OCI-LY1 (cell line): ENCODE results near the gene PHKA1.
"Not testable (repeated sequence)": the region's sequence is repeated elsewhere in the genome, so short reads cannot be mapped to it uniquely, and the experiment has no call there.

Experiments
- H2AFZ ChIP-seq: fragments of 200-600 bp; sonication (generic), shearing (Covaris generic); 2 replicates; pipeline ENCODE4 v1.6.0; 2014; ENCODE audit warnings: antibody characterized with exemption, mild to moderate bottlenecking, low read length
- H3F3A ChIP-seq: fragments of 200-600 bp; sonication (generic), shearing (Covaris generic); 2 replicates; pipeline ENCODE4 v1.6.0; 2014; ENCODE audit warnings: mild to moderate bottlenecking, antibody characterized with exemption, low read length, moderate library complexity; ENCODE audit not compliant: insufficient read depth
- H3K27ac ChIP-seq: fragments of 200-600 bp; sonication (generic); 2 replicates; pipeline ENCODE4 v1.5.1; 2014; ENCODE audit warnings: low read length, mixed run types, mild to moderate bottlenecking, low read depth; ENCODE audit not compliant: poor library complexity, severe bottlenecking
- H3K27me3 ChIP-seq: fragments of 200-600 bp; sonication (generic); 2 replicates; pipeline ENCODE4 v1.6.0; 2014; ENCODE audit warnings: antibody characterized with exemption, mild to moderate bottlenecking, low read length, moderate library complexity; ENCODE audit not compliant: insufficient read depth
- H3K36me3 ChIP-seq: fragments of 200-600 bp; sonication (generic); 2 replicates; pipeline ENCODE4 v1.6.1; 2014; ENCODE audit warnings: mild to moderate bottlenecking, antibody characterized with exemption, low read length, moderate library complexity, mixed read lengths; ENCODE audit not compliant: insufficient read depth
- H3K4me1 ChIP-seq: fragments of 200-600 bp; sonication (generic); 2 replicates; pipeline ENCODE4 v1.5.1; 2014; ENCODE audit warnings: mild to moderate bottlenecking, low read length, moderate library complexity; ENCODE audit not compliant: insufficient read depth, severe bottlenecking
- H3K4me2 ChIP-seq: fragments of 200-600 bp; sonication (generic), shearing (Covaris generic); 2 replicates; pipeline ENCODE4 v1.6.1; 2014; ENCODE audit warnings: low read length
- H3K4me3 ChIP-seq: fragments of 200-600 bp; sonication (generic); 2 replicates; pipeline ENCODE4 v1.5.1; 2014; ENCODE audit warnings: low read length, low read depth, mild to moderate bottlenecking, mixed read lengths; ENCODE audit not compliant: poor library complexity, severe bottlenecking
- H3K79me2 ChIP-seq: fragments of 200-600 bp; shearing (Covaris generic); 2 replicates; pipeline ENCODE4 v1.6.1; 2016; ENCODE audit warnings: mixed run types, low read length, mixed read lengths; ENCODE audit not compliant: insufficient read depth
- H3K9ac ChIP-seq: fragments of 200-600 bp; sonication (generic), shearing (Covaris generic); 2 replicates; pipeline ENCODE4 v1.6.1; 2014; ENCODE audit warnings: mild to moderate bottlenecking, low read length, mixed read lengths
- H3K9me2 ChIP-seq: fragments of 200-600 bp; sonication (generic), shearing (Covaris generic); 2 replicates; pipeline ENCODE4 v1.6.1; 2014; ENCODE audit warnings: low read depth, mild to moderate bottlenecking, low read length, mixed read lengths
- H3K9me3 ChIP-seq: fragments of 200-600 bp; shearing (Covaris generic); 2 replicates; pipeline ENCODE4 v1.6.1; 2014; ENCODE audit warnings: low read length, mixed read lengths
- H4K20me1 ChIP-seq: fragments of 200-600 bp; sonication (generic), shearing (Covaris generic); 2 replicates; pipeline ENCODE4 v1.6.0; 2016; ENCODE audit warnings: mild to moderate bottlenecking, low read length; ENCODE audit not compliant: insufficient read depth
- EZH2 ChIP-seq: fragments of 200-600 bp; sonication (generic), shearing (Covaris generic); IDR thresholded peaks from 2 replicates; pipeline ENCODE4 v1.8.0; 2017; ENCODE audit warnings: borderline replicate concordance, mixed run types, mild to moderate bottlenecking, antibody characterized with exemption, low read length, moderate library complexity, mixed read lengths
- TF ChIP-seq, protein P1 (sequence below): fragments of 200-600 bp; sonication (generic), shearing (Covaris generic); IDR thresholded peaks from 2 replicates; pipeline ENCODE4 v1.5.1; 2017; ENCODE audit warnings: mild to moderate bottlenecking, antibody characterized with exemption, low read length, moderate library complexity, mixed read lengths

The PHKA1 gene

DNA sequence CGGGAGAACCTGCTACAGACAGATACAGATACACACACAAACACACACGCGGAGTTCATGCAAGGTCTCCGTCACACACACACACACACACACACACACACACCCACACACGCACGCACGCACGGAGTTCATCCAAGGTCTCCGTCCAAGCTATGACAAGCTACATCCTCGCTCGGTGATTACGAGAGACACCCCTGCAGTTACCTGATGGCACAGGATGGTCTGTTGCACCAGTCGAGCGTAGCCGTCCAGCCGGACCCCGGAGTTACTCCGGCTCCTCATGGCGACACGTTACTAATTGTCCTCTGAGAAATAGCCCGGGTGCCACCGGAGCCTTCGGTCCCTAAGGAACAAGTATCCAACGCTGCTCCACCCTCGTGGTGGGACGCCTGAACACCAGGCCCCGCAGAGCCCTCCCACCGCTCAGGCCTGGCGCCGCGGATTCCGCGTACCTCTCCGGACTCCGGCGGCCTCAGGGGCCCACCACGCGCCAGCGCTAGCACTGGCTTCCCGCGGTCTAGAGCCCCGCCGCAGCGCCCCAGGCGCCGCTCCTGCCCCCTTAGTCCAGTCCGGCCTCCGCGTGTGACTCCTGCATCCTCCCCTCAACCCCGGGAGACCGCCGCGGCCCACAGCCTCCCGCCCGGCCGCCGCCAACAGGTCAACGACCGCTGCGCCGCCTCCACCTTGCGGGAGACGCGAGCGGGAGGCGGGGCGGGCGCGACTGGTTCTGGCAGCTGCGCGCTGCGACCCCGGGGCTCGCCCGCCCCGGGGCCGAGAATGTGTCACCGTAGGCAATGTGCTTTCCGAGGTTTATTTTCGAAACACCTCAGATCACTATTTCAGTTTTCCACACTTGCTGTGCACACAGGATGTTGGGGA lies at the start of gene PHKA1:
TSS of gene PHKA1 (minus strand) at position 708 of the 879 bp plus-strand sequence. CDS start at position 282, 426 bp downstream.
- not testable (repeated sequence) for H3K9me3 ChIP-seq, H3K27ac ChIP-seq, H3K79me2 ChIP-seq, H3K9me2 ChIP-seq, H3K27me3 ChIP-seq, H3K4me2 ChIP-seq, H2AFZ ChIP-seq, H3K4me1 ChIP-seq, H3K9ac ChIP-seq, H4K20me1 ChIP-seq, H3K4me3 ChIP-seq, H3F3A ChIP-seq, H3K36me3 ChIP-seq

DNA sequence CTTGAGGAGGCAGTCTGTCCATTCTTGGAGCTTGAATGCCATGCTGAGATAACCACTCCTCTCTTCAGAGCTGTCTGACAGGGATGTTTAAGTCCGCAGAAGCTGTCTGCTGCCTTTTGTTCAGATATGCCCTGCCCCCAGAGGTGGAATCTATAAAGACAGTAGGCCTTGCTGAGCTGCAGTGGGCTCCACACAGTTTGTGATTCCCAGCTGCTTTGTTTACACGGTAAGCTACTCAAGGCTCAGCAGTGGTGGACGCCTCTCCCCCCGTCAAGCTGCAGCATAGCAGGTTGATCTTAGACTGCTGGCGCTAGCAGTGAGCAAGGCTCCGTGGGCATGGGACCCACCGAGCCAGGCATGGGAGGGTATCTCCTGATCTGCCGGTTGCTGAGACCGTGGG lies 46.3 kb upstream of the PHKA1 start:
- not testable (repeated sequence) for H3K27ac ChIP-seq, H3K9me2 ChIP-seq, H3K9ac ChIP-seq, H3K27me3 ChIP-seq, H2AFZ ChIP-seq, H3K9me3 ChIP-seq, H3K4me3 ChIP-seq, H3K4me1 ChIP-seq, H3K36me3 ChIP-seq, H3K79me2 ChIP-seq, H4K20me1 ChIP-seq, H3K4me2 ChIP-seq, H3F3A ChIP-seq

DNA sequence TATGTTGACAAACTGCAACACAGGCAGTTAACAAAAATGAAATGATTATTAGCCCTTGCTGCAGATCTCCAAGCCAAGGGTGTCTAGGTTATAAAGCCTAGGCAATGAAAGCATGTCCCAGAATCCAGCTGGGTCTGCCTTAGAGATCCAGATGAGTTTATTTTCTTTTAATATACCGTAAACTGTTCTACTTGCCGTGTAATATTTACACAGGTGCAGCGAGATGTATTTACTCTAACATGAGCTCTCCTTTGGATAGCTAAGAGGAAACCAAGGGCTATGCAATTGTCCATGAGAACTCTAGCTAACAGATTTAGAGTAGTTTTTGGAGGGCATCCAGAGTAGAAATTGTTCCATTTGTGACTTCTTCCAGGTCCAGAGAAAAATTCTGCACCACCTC lies 34.4 kb upstream of the PHKA1 start:
- H2AFZ ChIP-seq, H3K4me2 ChIP-seq, H3K27ac ChIP-seq, H3K9me3 ChIP-seq, H3K36me3 ChIP-seq, H3K4me3 ChIP-seq, H4K20me1 ChIP-seq, H3F3A ChIP-seq, H3K4me1 ChIP-seq, H3K27me3 ChIP-seq, H3K9ac ChIP-seq, H3K9me2 ChIP-seq, H3K79me2 ChIP-seq: not testable (repeated sequence)

DNA sequence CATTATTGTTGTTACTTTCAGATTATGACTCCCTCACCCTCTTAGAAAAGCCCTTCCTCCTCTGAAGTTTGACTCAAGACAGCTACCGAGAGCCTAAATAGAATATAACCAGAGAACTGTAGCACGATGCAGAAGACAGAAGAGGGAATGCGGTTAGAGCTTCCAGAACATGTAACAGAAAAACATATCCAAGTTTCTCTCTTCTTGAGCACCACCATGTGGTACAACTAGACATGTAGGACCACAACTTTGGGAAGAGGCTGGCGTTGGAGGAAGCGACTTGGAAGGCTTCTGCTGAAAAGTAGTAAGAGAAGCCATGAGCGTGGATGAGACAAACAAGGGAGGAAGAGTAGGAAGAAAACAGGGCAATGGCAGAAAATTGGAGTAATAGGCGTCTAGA lies 31.4 kb upstream of the PHKA1 start:
- not testable (repeated sequence) for H3K27me3 ChIP-seq, H3K9ac ChIP-seq, H3F3A ChIP-seq, H2AFZ ChIP-seq, H3K27ac ChIP-seq, H3K4me2 ChIP-seq, H3K36me3 ChIP-seq, H3K9me2 ChIP-seq, H3K4me1 ChIP-seq, H3K4me3 ChIP-seq, H3K79me2 ChIP-seq, H3K9me3 ChIP-seq, H4K20me1 ChIP-seq

DNA sequence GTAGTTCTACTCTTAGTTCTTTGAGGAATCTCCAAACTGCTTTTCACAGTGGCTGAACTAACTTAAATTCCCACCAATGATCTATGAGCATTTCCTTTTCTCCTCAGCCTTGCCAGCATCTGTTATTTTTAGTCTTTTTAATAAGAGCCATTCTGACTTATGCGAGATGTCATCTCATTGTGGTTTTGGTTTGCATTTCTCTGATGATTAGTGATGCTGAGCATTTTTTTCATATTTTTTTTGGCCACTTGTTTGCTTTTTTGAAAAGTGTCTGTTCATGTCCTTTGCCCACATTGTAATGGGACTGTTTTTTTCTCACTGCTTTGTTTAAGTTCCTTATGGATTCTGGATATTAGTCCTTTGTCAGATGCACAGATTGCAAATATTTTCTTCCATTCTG lies 21.5 kb upstream of the PHKA1 start:
- Histone ChIP-seq H3K9me3 (no peaks in the 10 kb centered on the region), H3K79me2 (no peaks in the 10 kb centered on the region), H3K36me3 (no peaks in the 10 kb centered on the region), H4K20me1 (no peaks in the 10 kb centered on the region), H3K4me1 (no peaks in the 10 kb centered on the region), H2AFZ (no peak overlapping the region), H3F3A (no peaks in the 10 kb centered on the region), H3K27ac (no peak overlapping the region), H3K9me2 (no peaks in the 10 kb centered on the region), H3K4me2 (no peak overlapping the region), H3K9ac (no peak overlapping the region), H3K4me3 (no peak overlapping the region), H3K27me3 (no peaks in the 10 kb centered on the region)
- TF ChIP-seq, protein P1, sequence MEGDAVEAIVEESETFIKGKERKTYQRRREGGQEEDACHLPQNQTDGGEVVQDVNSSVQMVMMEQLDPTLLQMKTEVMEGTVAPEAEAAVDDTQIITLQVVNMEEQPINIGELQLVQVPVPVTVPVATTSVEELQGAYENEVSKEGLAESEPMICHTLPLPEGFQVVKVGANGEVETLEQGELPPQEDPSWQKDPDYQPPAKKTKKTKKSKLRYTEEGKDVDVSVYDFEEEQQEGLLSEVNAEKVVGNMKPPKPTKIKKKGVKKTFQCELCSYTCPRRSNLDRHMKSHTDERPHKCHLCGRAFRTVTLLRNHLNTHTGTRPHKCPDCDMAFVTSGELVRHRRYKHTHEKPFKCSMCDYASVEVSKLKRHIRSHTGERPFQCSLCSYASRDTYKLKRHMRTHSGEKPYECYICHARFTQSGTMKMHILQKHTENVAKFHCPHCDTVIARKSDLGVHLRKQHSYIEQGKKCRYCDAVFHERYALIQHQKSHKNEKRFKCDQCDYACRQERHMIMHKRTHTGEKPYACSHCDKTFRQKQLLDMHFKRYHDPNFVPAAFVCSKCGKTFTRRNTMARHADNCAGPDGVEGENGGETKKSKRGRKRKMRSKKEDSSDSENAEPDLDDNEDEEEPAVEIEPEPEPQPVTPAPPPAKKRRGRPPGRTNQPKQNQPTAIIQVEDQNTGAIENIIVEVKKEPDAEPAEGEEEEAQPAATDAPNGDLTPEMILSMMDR, result no peak
- no peak for TF ChIP-seq EZH2

DNA sequence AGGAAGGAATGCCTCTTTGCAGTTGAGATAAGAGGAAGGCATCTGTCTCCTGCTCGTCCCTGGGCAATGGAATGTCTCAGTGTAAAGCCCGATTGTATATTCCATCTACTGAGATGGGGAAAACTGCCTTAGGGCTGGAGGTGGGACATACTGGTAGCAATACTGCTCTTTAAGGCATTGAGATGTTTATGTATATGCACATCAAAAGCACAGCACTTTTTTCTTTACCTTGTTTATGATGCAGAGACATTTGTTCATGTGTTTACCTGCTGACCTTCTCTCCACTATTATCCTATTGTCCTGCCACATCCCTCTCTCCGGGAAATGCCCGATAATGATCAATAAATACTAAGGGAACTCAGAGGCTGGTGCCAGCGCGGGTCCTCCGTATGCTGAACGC lies 19.5 kb upstream of the PHKA1 start:
- H3K9me3 ChIP-seq, H3F3A ChIP-seq, H3K4me2 ChIP-seq, H3K4me1 ChIP-seq, H2AFZ ChIP-seq, H3K79me2 ChIP-seq, H3K9me2 ChIP-seq, H3K27me3 ChIP-seq, H4K20me1 ChIP-seq, H3K9ac ChIP-seq, H3K36me3 ChIP-seq, H3K27ac ChIP-seq, H3K4me3 ChIP-seq: not testable (repeated sequence)
